CD4-positive, CD25-positive, alpha-beta regulatory T cell (primary cell): ENCODE measurements around the gene TAF7. TPM values are rescaled to one million over a fixed set of nuclear protein-coding genes. Genes with fewer than 3 reads are reported as not detected.
A peak's percentile ranks its signal among the peaks of the same experiment; 100 is the strongest.
"Not testable (repeated sequence)": the region's sequence is repeated elsewhere in the genome, so short reads cannot be mapped to it uniquely, and the experiment has no call there.

Experiments used
- ATAC-seq, 2 donors: fragments of 150-1000 bp; cut with Tn5 transposase; one replicate each; pipeline ENCODE4 v1.10.0; 2021; ENCODE audit warnings: low read depth in 2 of 2, moderate number of reproducible peaks in 2 of 2, moderate library complexity in 1 of 2
- DNase-seq, 3 donors: peaks; one replicate each; pipeline versions ENCODE4 v3.0.0 to v3.0.0-alpha.2; 2012 to 2022; ENCODE audit warnings: mixed read lengths in 1 of 3
- H3K27ac ChIP-seq: one replicate; pipeline ENCODE4 v1.7.0; 2013; ENCODE audit warnings: mild to moderate bottlenecking, low read length; ENCODE audit not compliant: insufficient read depth, poor library complexity, severe bottlenecking
- H3K27me3 ChIP-seq: one replicate; pipeline ENCODE4 v1.7.0; 2013; ENCODE audit warnings: low read length; ENCODE audit not compliant: control insufficient read depth, insufficient read depth
- H3K36me3 ChIP-seq: one replicate; pipeline ENCODE4 v1.7.0; 2013; ENCODE audit warnings: mild to moderate bottlenecking, low read length, moderate library complexity; ENCODE audit not compliant: control insufficient read depth, insufficient read depth
- H3K4me1 ChIP-seq: 2 replicates; pipeline ENCODE4 v1.7.0; 2013; ENCODE audit warnings: mild to moderate bottlenecking, low read length; ENCODE audit not compliant: insufficient read depth, control insufficient read depth, poor library complexity, severe bottlenecking
- H3K4me3 ChIP-seq: one replicate; pipeline ENCODE4 v1.7.0; 2013; ENCODE audit warnings: low read depth, mild to moderate bottlenecking, low read length, moderate library complexity
- H3K9me3 ChIP-seq, 2 experiments: 1 replicate in 1 of 2; 2 replicates in 1 of 2; pipeline ENCODE4 v1.7.0; 2013; ENCODE audit warnings: low read length in 2 of 2, mild to moderate bottlenecking in 1 of 2, moderate library complexity in 1 of 2; ENCODE audit not compliant: control insufficient read depth in 2 of 2
- H3K27ac Mint-ChIP-seq, 3 donors: one replicate each; pipeline ENCODE4 v1.8.0; 2020 to 2022; ENCODE audit warnings: mild to moderate bottlenecking in 3 of 3, mixed read lengths in 3 of 3, moderate library complexity in 2 of 3
- H3K27me3 Mint-ChIP-seq: one replicate; pipeline ENCODE4 v1.8.0; 2022; ENCODE audit warnings: mild to moderate bottlenecking, mixed read lengths
- H3K36me3 Mint-ChIP-seq: one replicate; pipeline ENCODE4 v1.8.0; 2020; ENCODE audit warnings: mixed read lengths
- H3K4me1 Mint-ChIP-seq, 4 donors: one replicate each; pipeline ENCODE4 v1.8.0; 2020 to 2022; ENCODE audit warnings: mixed read lengths in 4 of 4, mild to moderate bottlenecking in 1 of 4
- H3K4me3 Mint-ChIP-seq, 4 donors: one replicate each; pipeline ENCODE4 v1.8.0; 2020 to 2022; ENCODE audit warnings: mild to moderate bottlenecking in 4 of 4, mixed read lengths in 4 of 4, moderate library complexity in 3 of 4
- H3K9me3 Mint-ChIP-seq, 7 donors: one replicate each; pipeline ENCODE4 v1.8.0; 2020 to 2022; ENCODE audit warnings: mixed read lengths in 7 of 7, mild to moderate bottlenecking in 3 of 7, moderate library complexity in 2 of 7
- polyA plus RNA-seq, 4 donors: library from polyadenylated mRNA; unstranded; fragments of 300-500 nt; fragmentation: Illumina TruSeq; gene quantifications; one replicate each; pipeline ENCODE4 v1.2.3, GENCODE V29; 2021
- total RNA-seq: library from RNA; stranded (reverse); gene quantifications from one replicate; pipeline ENCODE4 v1.2.3, GENCODE V29; 2022

The TAF7 gene
- total and polyA plus RNA-seq, 5 donors from 2014 or later: 76.6 to 235 (median 188) TPM

GRCh38 chr5:141345327-141345726 is 24.7 kb upstream of the TAF7 start:
- Mint-ChIP-seq H3K4me1 (peaks cover 0 to 4% (median 1%) of the 10 kb centered on the region in 4 donors), H3K4me3 (no peak overlapping the region), H3K27ac (no peak overlapping the region), H3K27me3 (peaks cover 44% of the 10 kb centered on the region), H3K36me3 (peaks cover 4% of the 10 kb centered on the region), H3K9me3 (peaks cover 9 to 49% (median 21%) of the 10 kb centered on the region in 7 donors)
- ATAC-seq (no peak), DNase-seq (no peak)
- H3K4me1 ChIP-seq: no peaks in the 10 kb centered on the region
- H3K4me3 ChIP-seq: no peak overlapping the region
- peaks cover 9% of the 10 kb centered on the region for H3K27me3 ChIP-seq
- H3K9me3 ChIP-seq: peaks cover 19 to 28% of the 10 kb centered on the region in 2 experiments
- no peak overlapping the region for H3K27ac ChIP-seq
- no peaks in the 10 kb centered on the region for H3K36me3 ChIP-seq

GRCh38 chr5:141343953-141344463 is 23.4 kb upstream of the TAF7 start:
- peaks cover 6% of the 10 kb centered on the region for H3K36me3 Mint-ChIP-seq
- H3K27ac Mint-ChIP-seq: no peak overlapping the region
- Histone ChIP-seq H3K36me3 (no peaks in the 10 kb centered on the region), H3K4me3 (no peak overlapping the region), H3K4me1 (no peaks in the 10 kb centered on the region), H3K27me3 (peaks cover 7% of the 10 kb centered on the region), H3K9me3 (peaks cover 25 to 36% of the 10 kb centered on the region in 2 experiments), H3K27ac (no peak overlapping the region)
- DNase-seq (no peak), ATAC-seq (no peak)
- peak overlapping the region in 2 of 4 donors; percentile 41 to 56 for H3K4me3 Mint-ChIP-seq
- peaks cover 8 to 56% (median 22%) of the 10 kb centered on the region in 7 donors for H3K9me3 Mint-ChIP-seq
- H3K27me3 Mint-ChIP-seq: peaks cover 45% of the 10 kb centered on the region
- no peaks in the 10 kb centered on the region for H3K4me1 Mint-ChIP-seq

- H3K4me1 ChIP-seq: no peaks in the 10 kb centered on the region
- ATAC-seq (no peak), DNase-seq (peak in 1 of 3 donors; percentile 38)
- no peak within 1 kb of the TSS for H3K27ac ChIP-seq
- Mint-ChIP-seq H3K27me3 (peaks cover 48% of the 10 kb centered on the region), H3K4me3 (peak within 1 kb of the TSS in 2 of 4 donors; percentile 41 to 56), H3K27ac (no peak within 1 kb of the TSS), H3K4me1 (no peaks in the 10 kb centered on the region), H3K9me3 (peaks cover 7 to 55% (median 22%) of the 10 kb centered on the region in 7 donors), H3K36me3 (peaks cover 6% of the 10 kb centered on the region)
- H3K36me3 ChIP-seq: no peaks in the 10 kb centered on the region
- peaks cover 32 to 43% of the 10 kb centered on the region in 2 experiments for H3K9me3 ChIP-seq
- H3K4me3 ChIP-seq: no peak within 1 kb of the TSS
- peaks cover 9% of the 10 kb centered on the region for H3K27me3 ChIP-seq
Observed at GRCh38 chr5:141343242-141343952, 22.8 kb upstream of the TAF7 start, which contains the start of gene PCDHGA3. TSS of gene PCDHGA3 (plus strand) at chr5:141343829. CDS start at chr5:141344034, 205 bp downstream.

- ATAC-seq: no peak
- no peaks in the 10 kb centered on the region for H3K36me3 ChIP-seq
- H3K9me3 Mint-ChIP-seq: peaks cover 7 to 61% (median 22%) of the 10 kb centered on the region in 7 donors
- H3K36me3 Mint-ChIP-seq: peaks cover 6% of the 10 kb centered on the region
- peaks cover 9% of the 10 kb centered on the region for H3K27me3 ChIP-seq
- H3K27ac ChIP-seq: no peak overlapping the region
- peaks cover 36 to 49% of the 10 kb centered on the region in 2 experiments for H3K9me3 ChIP-seq
- peaks cover 54% of the 10 kb centered on the region for H3K27me3 Mint-ChIP-seq
- H3K27ac Mint-ChIP-seq: no peak overlapping the region
- DNase-seq: no peak
- H3K4me3 Mint-ChIP-seq: no peak overlapping the region
- no peak overlapping the region for H3K4me3 ChIP-seq
- H3K4me1 ChIP-seq: no peaks in the 10 kb centered on the region
- H3K4me1 Mint-ChIP-seq: no peaks in the 10 kb centered on the region
Observed at GRCh38 chr5:141342773-141343172, 22.2 kb upstream of the TAF7 start.

GRCh38 chr5:141340781-141341354 is 20.3 kb upstream of the TAF7 start:
- peaks cover 52 to 53% of the 10 kb centered on the region in 2 experiments for H3K9me3 ChIP-seq
- DNase-seq, H3K36me3 Mint-ChIP-seq, H3K27ac ChIP-seq, ATAC-seq, H3K4me3 Mint-ChIP-seq, H3K27ac Mint-ChIP-seq, H3K4me1 Mint-ChIP-seq, H3K4me3 ChIP-seq, H3K36me3 ChIP-seq, H3K4me1 ChIP-seq: not testable (repeated sequence)
- Mint-ChIP-seq H3K9me3 (peaks cover 9 to 74% (median 27%) of the 10 kb centered on the region in 7 donors), H3K27me3 (peaks cover 57% of the 10 kb centered on the region)
- peaks cover 18% of the 10 kb centered on the region for H3K27me3 ChIP-seq

GRCh38 chr5:141338538-141339306 is 18.1 kb upstream of the TAF7 start, which contains the start of gene PCDHGA2:
TSS of gene PCDHGA2 (plus strand) at chr5:141338760.
- H3K27ac Mint-ChIP-seq: no peak within 1 kb of the TSS
- H3K27me3 Mint-ChIP-seq: peaks cover 64% of the 10 kb centered on the region

GRCh38 chr5:141332571-141332970 is 12.0 kb upstream of the TAF7 start:
- H3K4me1 Mint-ChIP-seq, H3K4me3 Mint-ChIP-seq, ATAC-seq, H3K27ac Mint-ChIP-seq, H3K36me3 ChIP-seq, DNase-seq, H3K27ac ChIP-seq, H3K36me3 Mint-ChIP-seq, H3K4me3 ChIP-seq, H3K4me1 ChIP-seq: not testable (repeated sequence)
- Mint-ChIP-seq H3K27me3 (peaks cover 60% of the 10 kb centered on the region), H3K9me3 (peaks cover 4 to 76% (median 23%) of the 10 kb centered on the region in 7 donors)
- Histone ChIP-seq H3K9me3 (peaks cover 57 to 59% of the 10 kb centered on the region in 2 experiments), H3K27me3 (peaks cover 17% of the 10 kb centered on the region)

More at GRCh38 chr5:141338538-141339306, 18.1 kb upstream of the TAF7 start, which contains the start of gene PCDHGA2:
- H3K4me1 Mint-ChIP-seq: no peaks in the 10 kb centered on the region
- Histone ChIP-seq H3K27ac (no peak within 1 kb of the TSS), H3K27me3 (peaks cover 21% of the 10 kb centered on the region), H3K9me3 (peaks cover 50 to 63% of the 10 kb centered on the region in 2 experiments), H3K4me1 (no peaks in the 10 kb centered on the region), H3K4me3 (no peak within 1 kb of the TSS), H3K36me3 (no peaks in the 10 kb centered on the region)
- DNase-seq (no peak), ATAC-seq (no peak)
- peak within 1 kb of the TSS in 1 of 4 donors; percentile 11 for H3K4me3 Mint-ChIP-seq
- H3K9me3 Mint-ChIP-seq: peaks cover 7 to 72% (median 33%) of the 10 kb centered on the region in 7 donors
- H3K36me3 Mint-ChIP-seq: peaks cover 3% of the 10 kb centered on the region
